GM18907 (cell line): ENCODE measurements around the gene SLAMF7.
"Not testable (repeated sequence)": the region's sequence is repeated elsewhere in the genome, so short reads cannot be mapped to it uniquely, and the experiment has no call there.

Experiments used
- ATAC-seq: cut with Tn5 transposase; IDR thresholded peaks from one replicate; pipeline ENCODE4 v1.9.1; 2021; ENCODE audit warnings: mild to moderate bottlenecking, moderate library complexity; ENCODE audit not compliant: unreplicated experiment

SLAMF7 gene

GRCh38 chr1:160720356-160721085 lies 18.5 kb upstream of the SLAMF7 start:
- no peak for ATAC-seq

GRCh38 chr1:160721473-160721872 lies 17.6 kb upstream of the SLAMF7 start:
- no peak for ATAC-seq

GRCh38 chr1:160722726-160723125 lies 16.3 kb upstream of the SLAMF7 start:
- ATAC-seq, result no peak

GRCh38 chr1:160723332-160723731 lies 15.7 kb upstream of the SLAMF7 start:
- no peak for ATAC-seq

- no peak for ATAC-seq
Observed at GRCh38 chr1:160724465-160725242, 14.4 kb upstream of the SLAMF7 start.

- ATAC-seq, result peak; percentile 34
Observed at GRCh38 chr1:160726114-160726497, 12.9 kb upstream of the SLAMF7 start.

- peak; percentile 70 for ATAC-seq
Observed at GRCh38 chr1:160726498-160727315, 12.3 kb upstream of the SLAMF7 start.

GRCh38 chr1:160727316-160727640 lies 11.8 kb upstream of the SLAMF7 start:
- ATAC-seq, result no peak

- not testable (repeated sequence) for ATAC-seq
Observed at GRCh38 chr1:160731564-160731963, 7.5 kb upstream of the SLAMF7 start.

- no peak for ATAC-seq
Observed at GRCh38 chr1:160731990-160732389, 7.1 kb upstream of the SLAMF7 start.

- no peak for ATAC-seq
Observed at GRCh38 chr1:160733898-160734297, 5.1 kb upstream of the SLAMF7 start.

GRCh38 chr1:160734301-160734700 lies 4.7 kb upstream of the SLAMF7 start:
- ATAC-seq, result no peak

GRCh38 chr1:160738271-160738670 lies 776 bp upstream of the SLAMF7 start:
- no peak for ATAC-seq

GRCh38 chr1:160740133-160740688 lies 1.2 kb downstream of the SLAMF7 start:
- no peak for ATAC-seq

- no peak for ATAC-seq
Observed at GRCh38 chr1:160741092-160741501, 2.0 kb downstream of the SLAMF7 start.

- ATAC-seq, result no peak
Observed at GRCh38 chr1:160741612-160742348, 2.7 kb downstream of the SLAMF7 start.

GRCh38 chr1:160742428-160743127 lies 3.5 kb downstream of the SLAMF7 start:
- ATAC-seq, result no peak

- ATAC-seq, result no peak
Observed at GRCh38 chr1:160743266-160743665, 4.2 kb downstream of the SLAMF7 start.

GRCh38 chr1:160744199-160744851 lies 5.3 kb downstream of the SLAMF7 start:
- no peak for ATAC-seq
